ENCODE results near the gene MEGF8.

The MEGF8 gene

GRCh38 chr19:42426643-42427042 lies 101.2 kb downstream of the MEGF8 start:
- DNase-seq (ENCODE audit: low read depth) = no peak
- TF ChIP-seq CTCF (conservative IDR thresholded peaks at IDR 0.05; ENCODE audit: control insufficient read depth, insufficient read depth, low read depth, low read length) = no peak
- no peak overlapping the region for H3K4me3 ChIP-seq (ENCODE audit: control insufficient read depth, low read depth, low read length)

- no peak within 1 kb of the TSS for H3K4me3 ChIP-seq (ENCODE audit: control insufficient read depth, low read depth, low read length)
- no peak for TF ChIP-seq CTCF (conservative IDR thresholded peaks at IDR 0.05; ENCODE audit: control insufficient read depth, insufficient read depth, low read depth, low read length)
- peak; percentile 43 for DNase-seq (ENCODE audit: low read depth)
These were observed 101.9 kb downstream of the MEGF8 start, which contains the start of gene LIPE for GRCh38 chr19:42427313-42427712. LIPE (minus strand) TSS chr19:42427388; CDS start chr19:42427149, 239 bp downstream.
